Left cardiac atrium (tissue), 4 donors: ENCODE results near the gene CEACAM16. TPM values are rescaled to one million over a fixed set of nuclear protein-coding genes. Genes with fewer than 3 reads are reported as not detected.

Experiments
- ATAC-seq, 2 donors: fragments of 200-7000 bp; cut with Tn5 transposase; one replicate each; pipeline ENCODE4 v1.9.1; 2020; ENCODE audit warnings: mild to moderate bottlenecking in 2 of 2, moderate library complexity in 2 of 2
- DNase-seq: peaks from one replicate; pipeline ENCODE4 v3.0.0-alpha.2; 2020
- intact Hi-C, 2 donors: fragments of 100-400 bp; cut with DNase I; formaldehyde crosslinking; loops; one replicate each; pipeline versions ENCODE4 v1.14.1 to v1.15.1; 2022 to 2023
- total RNA-seq, 2 donors: library from RNA; stranded (reverse); fragmentation: NEBNext Ultra II Directional; extraction: Animal tissue kit (Norgen Biotek cat#: 25700); gene quantifications; one replicate each; pipeline ENCODE4 v1.2.1, GENCODE V29; 2021
- donor health status: DM: no; HTN: yes; CAD: no.
- donor health status: DM: no; HTN: yes; CAD: no; lungs with severe emphysema.
- donor health status: DM: yes; HTN: yes; CAD: no.
- donor health status: Dilated cardiomyopathy.

CEACAM16 gene
- total RNA-seq, 2 donors from 2014 or later = not detected

GRCh38 chr19:44737238-44738071, 38.5 kb downstream of the CEACAM16 start:
- ATAC-seq (no peak), DNase-seq (no peak)
- intact Hi-C loops = no loop called here

- no peak for DNase-seq
- intact Hi-C loops = no loop called here
Observed at GRCh38 chr19:44738136-44738535, 39.2 kb downstream of the CEACAM16 start.

GRCh38 chr19:44738603-44739558, 39.9 kb downstream of the CEACAM16 start:
- no peak for ATAC-seq
- DNase-seq = no peak
- intact Hi-C loops = no loop called here

More at GRCh38 chr19:44738136-44738535, 39.2 kb downstream of the CEACAM16 start:
- no peak for ATAC-seq

GRCh38 chr19:44740351-44740824, 41.4 kb downstream of the CEACAM16 start:
- ATAC-seq (no peak), DNase-seq (no peak)
- intact Hi-C loops = no loop called here

- intact Hi-C loops = no loop called here
- DNase-seq (no peak), ATAC-seq (peak in 1 of 2 donors; percentile 0)
Observed at GRCh38 chr19:44741258-44741731, 42.3 kb downstream of the CEACAM16 start.

- intact Hi-C loops = no loop called here
- peak; percentile 95 to 96 for ATAC-seq
Observed at GRCh38 chr19:44741841-44742329, 42.9 kb downstream of the CEACAM16 start.

GRCh38 chr19:44742330-44743061, 43.5 kb downstream of the CEACAM16 start:
- ATAC-seq (peak in 1 of 2 donors; percentile 24), DNase-seq (peak; percentile 67)
- intact Hi-C loops = no loop called here

More at GRCh38 chr19:44741841-44742329, 42.9 kb downstream of the CEACAM16 start:
- DNase-seq = peak; percentile 98

- ATAC-seq = no peak
- intact Hi-C loops = no loop called here
- DNase-seq = no peak
Observed at GRCh38 chr19:44744871-44745332, 46.0 kb downstream of the CEACAM16 start.

- DNase-seq = peak; percentile 89
- intact Hi-C loops = no loop called here
Observed at GRCh38 chr19:44745341-44745831, 46.4 kb downstream of the CEACAM16 start.

GRCh38 chr19:44745887-44746600, 47.1 kb downstream of the CEACAM16 start:
- intact Hi-C loops = no loop called here
- no peak for DNase-seq
- ATAC-seq = no peak

More at GRCh38 chr19:44745341-44745831, 46.4 kb downstream of the CEACAM16 start:
- peak in 1 of 2 donors; percentile 28 for ATAC-seq

GRCh38 chr19:44746616-44746945, 47.6 kb downstream of the CEACAM16 start:
- DNase-seq = no peak
- ATAC-seq = no peak
- intact Hi-C loops = no loop called here

- intact Hi-C loops = no loop called here
- DNase-seq = peak; percentile 97
- peak; percentile 92 to 94 for ATAC-seq
Observed at GRCh38 chr19:44746946-44747738, 48.2 kb downstream of the CEACAM16 start.

- intact Hi-C loops = no loop called here
- peak; percentile 27 to 48 for ATAC-seq
- DNase-seq = peak; percentile 83
Observed at GRCh38 chr19:44747739-44748425, 48.9 kb downstream of the CEACAM16 start.

- ATAC-seq (peak; percentile 53 to 55), DNase-seq (peak; percentile 89)
- intact Hi-C loops = no loop called here
Observed at GRCh38 chr19:44748426-44749254, 49.7 kb downstream of the CEACAM16 start, which contains the start of gene BCL3. Gene BCL3, plus strand, starts transcription at chr19:44748708. Its CDS starts 83 bp downstream, at chr19:44748791.

GRCh38 chr19:44749292-44749691, 50.3 kb downstream of the CEACAM16 start:
- ATAC-seq = no peak
- intact Hi-C loops = no loop called here
- no peak for DNase-seq
